Amniotic stem cell (primary cell): ENCODE measurements around the gene GARIN5A.
A peak's percentile ranks its signal among the peaks of the same experiment; 100 is the strongest.
"Not testable (repeated sequence)": the region's sequence is repeated elsewhere in the genome, so short reads cannot be mapped to it uniquely, and the experiment has no call there.

ENCODE experiments used
- DNase-seq: peaks from one replicate; lab custom pipeline; 2025; lab: John Stamatoyannopoulos, UW

Gene GARIN5A

DNA sequence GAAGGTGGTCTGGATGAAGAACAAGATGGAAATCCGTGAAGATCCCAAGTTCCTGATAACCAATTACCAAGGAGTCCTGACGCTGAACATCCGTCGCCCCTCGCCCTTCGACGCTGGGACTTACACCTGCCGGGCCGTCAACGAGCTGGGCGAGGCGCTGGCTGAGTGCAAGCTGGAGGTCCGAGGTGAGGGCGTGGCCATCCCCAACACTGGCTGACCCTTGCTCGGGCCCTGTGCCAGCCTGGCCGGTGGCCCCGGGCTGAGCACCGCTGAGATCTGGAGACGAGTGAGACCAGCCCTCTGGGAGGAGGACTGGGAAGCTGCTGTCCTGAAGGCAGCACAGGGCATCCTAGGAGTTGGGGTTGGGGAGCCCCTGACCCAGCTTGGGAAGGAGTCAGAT lies 12.3 kb downstream of the GARIN5A start:
- no peak for DNase-seq

DNA sequence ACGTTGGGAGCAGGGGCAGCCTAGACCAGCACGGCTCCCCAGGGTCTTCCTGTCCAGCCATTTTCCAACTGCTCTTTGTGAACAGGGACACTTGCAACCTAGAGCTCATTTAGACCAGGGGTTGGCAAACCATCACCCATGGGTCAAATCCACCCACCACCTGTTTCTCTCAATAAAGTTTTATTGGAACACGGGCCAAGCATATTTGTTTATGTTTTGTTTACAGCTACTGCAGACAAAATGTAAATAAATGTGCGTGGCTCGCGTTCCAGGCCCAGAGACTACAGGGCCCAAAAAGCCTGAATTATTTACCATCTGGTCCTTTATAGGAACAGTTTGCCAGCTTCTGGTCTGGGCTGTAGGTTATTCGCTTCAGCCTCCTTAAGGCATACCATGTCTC lies 13.7 kb downstream of the GARIN5A start:
- no peak for DNase-seq

DNA sequence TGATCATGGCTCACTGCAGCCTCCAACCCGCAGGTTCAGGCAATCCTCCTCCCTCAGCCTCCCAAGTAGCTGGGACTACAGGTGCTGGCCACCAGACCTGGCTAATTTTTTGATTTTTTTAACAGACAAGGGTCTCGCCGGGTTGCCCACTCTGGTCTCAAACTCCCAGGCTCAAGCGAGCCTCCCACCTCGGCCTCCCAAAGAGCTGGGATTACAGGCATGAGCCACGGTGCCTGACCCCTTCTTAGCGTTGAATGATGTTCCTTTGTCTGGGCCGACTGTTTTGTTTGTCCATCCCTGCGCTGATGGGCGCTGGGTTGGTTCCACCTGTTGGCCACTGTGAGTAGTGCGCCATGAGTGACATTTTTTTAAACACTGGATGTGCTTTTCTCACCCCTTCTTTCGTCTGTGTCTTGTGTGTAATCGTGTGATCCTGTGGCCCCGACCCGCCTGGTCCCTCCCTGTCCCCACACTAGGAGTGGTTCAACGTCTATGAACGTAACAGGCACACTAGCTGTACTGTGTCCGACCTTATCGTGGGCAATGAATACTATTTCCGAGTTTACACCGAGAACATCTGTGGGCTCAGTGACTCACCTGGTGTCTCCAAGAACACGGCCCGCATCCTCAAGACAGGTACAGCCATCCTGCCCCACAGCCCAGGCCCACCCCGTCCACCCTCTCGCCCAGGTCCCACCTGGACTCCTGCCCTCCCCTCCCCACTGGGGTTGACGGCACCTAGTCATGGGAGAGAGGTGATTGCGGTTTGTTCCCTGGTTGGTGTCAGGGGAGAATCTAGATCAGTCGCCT lies 15.4 kb downstream of the GARIN5A start:
- DNase-seq = peak; percentile 5

DNA sequence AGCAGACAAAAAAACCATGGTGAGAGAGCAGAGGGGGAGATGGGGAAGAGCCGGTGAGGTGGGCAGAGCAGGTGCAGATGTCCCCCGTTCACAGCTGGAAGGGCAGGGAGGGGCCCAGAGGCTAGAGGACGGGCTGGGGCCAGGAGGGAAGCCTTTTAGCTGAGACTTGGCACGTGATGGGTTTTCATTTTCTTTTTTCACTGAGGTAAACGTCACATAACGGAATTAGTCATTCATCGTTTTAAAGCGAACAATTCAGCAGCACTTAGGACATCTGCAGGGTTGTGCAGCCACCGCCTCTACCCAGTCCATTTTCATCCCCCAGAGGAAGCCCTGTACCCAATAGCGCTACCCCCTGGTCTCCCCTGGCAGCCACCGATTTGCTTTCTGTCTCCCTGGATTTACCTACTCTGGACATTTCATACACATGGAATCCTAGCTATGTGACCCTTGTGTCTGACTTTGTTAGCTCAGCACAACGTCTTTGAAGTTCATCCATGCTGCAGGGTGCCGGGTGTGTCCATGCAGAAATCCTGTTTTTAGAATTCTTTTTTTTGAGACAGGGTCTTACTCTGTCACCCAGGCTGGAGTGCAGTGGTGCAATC lies 16.4 kb downstream of the GARIN5A start:
- no peak for DNase-seq

DNA sequence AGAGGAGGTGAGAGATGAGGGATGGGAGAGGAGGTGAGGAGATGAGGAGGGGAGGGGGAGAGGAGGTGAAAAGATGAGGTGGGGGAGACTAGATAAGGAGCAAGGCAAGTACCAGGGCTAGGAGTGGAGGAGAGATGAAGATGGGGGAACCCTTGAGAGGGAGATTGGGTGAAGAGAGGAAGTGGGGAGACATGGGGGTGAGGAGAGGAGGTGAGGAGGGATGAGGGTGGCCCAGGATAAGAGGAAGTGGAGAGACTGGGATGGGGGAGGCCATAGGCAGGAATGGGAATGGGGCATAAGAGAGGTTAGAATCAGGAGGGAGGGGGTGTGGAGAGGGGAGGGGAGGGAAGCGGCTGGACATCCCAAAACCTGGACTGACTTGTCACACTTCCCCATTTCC lies 17.0 kb downstream of the GARIN5A start:
- DNase-seq = no peak

DNA sequence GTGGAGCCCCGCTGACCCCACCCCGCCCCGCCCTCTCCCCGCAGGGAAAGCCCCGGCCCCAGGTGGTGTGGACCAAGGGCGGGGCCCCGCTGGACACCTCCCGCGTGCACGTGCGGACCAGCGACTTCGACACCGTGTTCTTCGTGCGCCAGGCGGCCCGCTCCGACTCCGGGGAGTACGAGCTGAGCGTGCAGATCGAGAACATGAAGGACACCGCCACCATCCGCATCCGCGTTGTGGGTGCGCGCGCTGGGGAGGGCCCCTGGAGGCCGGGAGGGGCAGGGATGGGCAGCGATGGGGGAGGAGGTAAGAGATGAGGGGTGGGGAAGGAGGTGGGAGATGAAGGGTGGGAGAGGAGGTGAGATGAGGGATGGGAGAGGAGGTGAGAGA lies 17.6 kb downstream of the GARIN5A start:
- no peak for DNase-seq

DNA sequence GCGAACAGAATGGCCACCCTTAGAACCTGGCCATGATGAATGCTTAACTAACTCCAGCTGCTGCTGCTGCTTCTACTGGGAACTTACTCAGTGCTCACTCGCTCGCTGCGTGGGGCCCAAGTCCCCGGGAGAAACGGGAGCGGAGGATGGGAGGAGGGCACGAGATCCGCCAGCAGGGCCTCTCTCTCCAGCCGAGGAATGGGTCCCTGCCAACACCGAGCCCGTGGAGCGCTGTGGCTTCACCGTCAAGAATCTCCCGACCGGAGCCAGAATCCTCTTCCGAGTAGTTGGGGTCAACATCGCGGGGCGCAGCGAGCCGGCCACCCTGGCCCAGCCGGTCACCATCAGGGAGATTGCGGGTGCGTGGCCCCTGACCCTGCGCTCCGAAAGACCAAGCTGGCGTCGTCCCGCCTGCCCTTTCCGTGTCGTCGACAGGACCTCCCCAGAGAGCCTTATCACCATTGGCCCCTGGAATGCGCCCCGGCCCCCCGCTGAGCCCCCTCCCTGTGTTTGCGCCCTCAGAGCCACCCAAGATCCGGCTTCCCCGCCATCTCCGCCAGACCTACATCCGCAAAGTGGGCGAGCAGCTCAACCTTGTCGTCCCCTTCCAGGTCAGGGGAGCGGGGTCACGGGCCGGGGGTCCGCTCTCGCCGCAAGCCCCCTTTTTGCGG lies 18.1 kb downstream of the GARIN5A start:
- no peak for DNase-seq

DNA sequence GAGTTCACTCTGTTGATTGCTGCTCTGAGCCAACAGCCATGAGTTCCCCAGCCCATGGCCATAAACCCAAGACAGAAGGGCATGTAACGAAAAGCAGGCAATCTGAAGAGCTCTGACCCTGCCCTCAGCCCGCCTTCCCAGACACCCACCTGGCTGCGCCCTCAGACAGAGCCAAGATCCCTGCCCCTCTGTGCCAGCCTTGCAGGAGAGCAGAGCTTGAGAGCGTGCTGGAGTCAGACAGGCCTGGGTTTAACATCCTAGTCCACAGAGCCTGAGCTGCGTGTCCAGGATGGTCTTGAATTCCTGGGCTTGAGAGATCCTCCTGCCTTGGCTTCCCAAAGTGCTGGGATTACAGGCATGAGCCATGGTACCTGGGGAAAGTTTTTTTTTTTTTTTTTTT lies 19.3 kb downstream of the GARIN5A start:
- no peak for DNase-seq

DNA sequence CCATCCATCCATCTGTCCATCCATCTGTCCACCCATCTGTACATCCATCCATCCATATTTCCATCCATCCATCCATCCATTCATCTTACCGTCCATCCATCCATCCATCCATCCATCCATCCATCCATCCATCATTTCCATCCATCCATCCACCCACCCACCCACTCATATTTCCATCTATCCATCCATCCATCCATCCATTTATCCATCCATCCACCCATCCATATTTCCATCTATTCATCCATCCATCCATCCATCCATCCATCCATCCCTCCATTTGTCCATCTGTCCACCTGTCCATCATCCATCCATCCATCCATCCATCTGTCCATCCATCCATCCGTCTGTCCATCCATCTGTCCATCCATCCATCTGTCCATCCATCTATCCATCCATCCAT lies 20.7 kb downstream of the GARIN5A start:
- DNase-seq = no peak

DNA sequence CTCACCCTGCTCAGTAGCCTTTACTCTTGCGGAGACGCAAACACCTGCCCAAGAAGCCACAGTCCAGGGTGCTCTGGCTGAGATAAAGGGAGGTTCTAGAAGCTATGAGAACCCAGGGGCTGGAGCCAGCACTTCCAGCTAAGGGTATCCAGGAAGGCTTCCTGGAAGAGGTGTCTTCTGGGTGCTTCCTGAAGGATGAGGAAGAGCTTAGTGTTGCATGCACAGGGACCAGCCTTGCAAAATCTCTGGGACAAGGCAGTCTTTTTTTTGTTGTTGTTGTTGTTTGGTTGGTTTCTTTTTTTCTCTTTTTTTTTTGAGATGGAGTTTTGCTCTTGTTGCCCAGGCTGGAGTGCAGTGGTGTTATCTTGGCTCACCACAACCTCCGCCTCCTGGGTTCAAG lies 23.4 kb downstream of the GARIN5A start:
- no peak for DNase-seq

DNA sequence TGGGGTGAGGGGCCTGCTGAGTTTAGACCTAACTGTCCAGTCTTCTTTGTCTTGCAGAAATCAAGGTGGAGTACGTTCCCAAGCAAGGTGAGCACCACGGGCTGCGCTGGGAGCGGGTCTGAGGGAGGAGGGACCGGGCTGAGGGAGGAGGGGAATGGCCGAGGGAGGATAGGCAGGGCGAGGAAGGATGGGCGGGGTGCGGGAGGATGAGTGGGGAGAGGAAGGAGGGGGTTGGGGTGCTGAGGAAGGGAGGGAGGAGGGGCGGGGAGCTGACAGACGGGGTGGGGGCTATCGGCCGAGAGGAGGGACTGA lies 25.5 kb downstream of the GARIN5A start:
- DNase-seq = no peak

DNA sequence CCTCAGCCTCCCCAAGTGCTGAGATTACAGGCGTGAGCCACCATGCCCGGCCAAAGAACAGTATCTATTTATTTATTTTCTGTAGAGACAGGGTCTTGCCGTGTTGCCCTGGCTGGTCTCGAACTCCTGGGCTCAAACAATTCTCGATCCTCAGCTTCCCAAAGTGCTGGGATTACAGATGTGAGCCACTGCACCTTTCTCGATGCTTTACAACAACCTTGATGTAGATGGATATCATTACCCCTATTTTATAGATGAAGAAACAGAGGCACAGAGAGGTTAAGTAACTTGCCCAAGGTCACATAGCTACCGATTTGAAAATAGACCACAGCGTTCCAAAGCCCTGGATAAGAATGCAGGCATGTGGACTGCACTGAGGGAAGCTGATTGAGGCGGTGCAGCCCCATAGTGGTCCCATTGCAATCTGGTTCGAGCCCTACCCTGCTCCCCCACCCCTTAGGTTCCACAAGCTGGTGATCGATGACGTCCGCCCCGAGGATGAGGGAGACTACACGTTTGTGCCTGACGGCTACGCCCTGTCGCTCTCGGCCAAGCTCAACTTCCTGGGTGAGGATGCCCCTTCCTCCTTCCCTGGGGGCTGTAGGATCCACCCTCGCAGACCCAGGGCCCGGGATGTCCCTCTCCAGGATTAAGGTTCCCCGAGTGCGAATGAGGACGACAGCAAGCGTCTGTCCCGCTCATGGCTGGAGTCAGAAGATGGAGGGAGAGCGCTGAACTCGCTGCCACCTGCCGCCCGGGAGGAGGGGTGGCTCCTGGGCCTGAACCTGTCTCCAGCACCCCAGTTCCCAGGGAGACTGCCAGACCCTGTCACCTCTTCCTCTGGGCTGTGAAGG lies 26.1 kb downstream of the GARIN5A start:
- DNase-seq = no peak

DNA sequence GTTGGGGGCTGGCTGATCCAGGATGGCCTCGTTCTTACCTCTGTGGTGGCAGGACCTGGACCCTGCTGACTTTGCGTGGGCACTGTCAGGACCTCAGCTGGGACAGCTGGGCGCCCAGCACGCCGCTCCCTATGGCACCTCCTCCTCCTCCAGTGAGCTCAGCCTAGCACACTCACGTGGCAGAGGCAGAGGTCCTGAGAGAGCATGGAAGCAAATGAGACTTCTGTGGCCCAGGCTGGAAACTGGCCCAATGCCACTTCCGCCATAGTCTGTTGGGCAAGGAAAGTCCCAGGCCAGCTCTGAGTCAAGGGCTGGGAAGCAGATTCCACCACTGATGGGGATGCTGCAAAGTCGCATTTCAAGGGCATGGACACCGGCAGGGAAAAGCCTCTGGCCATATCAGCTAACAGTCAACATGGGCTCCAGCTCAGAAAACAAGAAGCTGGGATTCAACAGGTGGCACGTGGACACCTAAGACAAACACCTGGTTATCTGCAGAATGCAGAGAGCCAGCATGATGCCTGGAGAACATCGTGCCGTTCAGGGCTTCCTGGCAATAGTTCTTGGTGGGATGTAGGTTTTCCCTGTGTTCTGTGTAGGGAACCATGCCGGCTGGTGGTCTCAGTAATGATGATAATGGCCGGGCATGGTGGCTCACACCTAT lies 27.3 kb downstream of the GARIN5A start:
- no peak for DNase-seq

DNA sequence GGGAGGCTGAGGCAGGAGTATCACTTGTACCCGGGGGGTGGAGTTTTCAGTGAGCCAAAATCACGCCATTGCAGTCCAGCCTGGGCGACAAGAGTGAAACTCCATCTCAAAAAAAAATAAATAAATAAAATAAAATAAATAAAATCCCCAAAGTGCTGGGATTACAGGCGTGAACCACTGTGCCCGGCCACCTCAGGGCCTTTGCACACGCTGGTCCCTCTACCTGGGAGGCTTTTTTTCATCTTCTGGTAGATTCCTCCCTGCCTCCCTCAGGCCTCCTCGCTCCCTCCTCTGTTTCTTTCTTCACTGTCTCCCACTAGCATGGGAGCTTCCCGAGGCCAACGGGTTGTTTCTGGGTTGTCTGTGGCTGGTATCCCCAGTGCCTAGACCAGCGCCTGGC lies 28.9 kb downstream of the GARIN5A start:
- no peak for DNase-seq

DNA sequence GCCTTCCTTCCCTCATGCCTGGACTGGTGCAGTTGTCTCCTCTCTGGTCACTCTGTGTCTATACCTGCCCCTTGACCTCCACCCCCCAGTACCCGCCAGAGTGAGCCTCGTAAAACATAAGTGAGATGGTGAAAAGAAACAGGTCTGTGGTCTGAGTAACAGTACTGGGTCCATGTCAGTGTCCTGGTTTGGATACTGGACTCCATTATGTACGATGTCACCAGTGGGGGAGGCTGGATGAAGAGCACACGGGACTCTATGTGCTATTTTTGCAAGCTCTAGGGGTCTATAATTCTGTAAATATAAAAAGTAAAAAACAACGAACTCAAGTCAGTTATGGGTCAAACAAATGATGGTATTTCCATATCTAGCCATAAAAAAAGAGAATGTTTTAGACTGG lies 29.6 kb downstream of the GARIN5A start:
- DNase-seq = no peak

DNA sequence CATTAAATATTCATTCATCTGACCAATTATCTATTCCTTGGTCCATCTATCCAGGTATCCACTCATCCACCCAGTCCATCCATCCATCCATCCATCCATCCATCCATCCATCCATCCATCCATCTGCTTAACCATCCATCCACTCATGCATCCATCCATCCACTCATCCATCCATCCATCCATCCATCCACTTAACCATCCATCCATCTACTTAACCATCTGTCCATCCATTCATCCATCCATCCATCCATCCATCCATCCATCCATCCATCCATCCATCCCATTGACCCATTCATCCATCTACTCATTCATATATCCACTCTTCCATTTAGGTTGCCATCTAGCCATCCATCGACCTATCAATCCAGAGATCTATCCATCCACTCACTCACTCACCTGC lies 32.6 kb downstream of the GARIN5A start:
- DNase-seq = no peak

DNA sequence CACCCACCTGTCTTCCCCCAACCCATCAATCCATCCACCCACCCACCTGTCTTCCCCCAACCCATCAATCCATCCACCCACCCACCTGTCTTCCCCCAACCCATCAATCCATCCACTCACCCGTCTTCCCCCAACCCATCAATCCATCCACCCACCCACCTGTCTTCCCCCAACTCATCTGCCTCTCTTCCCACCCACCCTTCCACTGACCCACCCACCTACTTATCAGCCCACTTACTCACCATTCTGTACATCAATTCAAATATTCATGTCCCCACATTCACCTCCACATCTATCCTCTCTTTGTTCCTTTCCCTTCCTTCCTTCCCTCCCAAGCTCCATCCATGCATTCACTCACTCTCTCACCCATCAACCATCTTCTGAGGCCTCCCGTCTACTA lies 37.5 kb downstream of the GARIN5A start:
- not testable (repeated sequence) for DNase-seq

DNA sequence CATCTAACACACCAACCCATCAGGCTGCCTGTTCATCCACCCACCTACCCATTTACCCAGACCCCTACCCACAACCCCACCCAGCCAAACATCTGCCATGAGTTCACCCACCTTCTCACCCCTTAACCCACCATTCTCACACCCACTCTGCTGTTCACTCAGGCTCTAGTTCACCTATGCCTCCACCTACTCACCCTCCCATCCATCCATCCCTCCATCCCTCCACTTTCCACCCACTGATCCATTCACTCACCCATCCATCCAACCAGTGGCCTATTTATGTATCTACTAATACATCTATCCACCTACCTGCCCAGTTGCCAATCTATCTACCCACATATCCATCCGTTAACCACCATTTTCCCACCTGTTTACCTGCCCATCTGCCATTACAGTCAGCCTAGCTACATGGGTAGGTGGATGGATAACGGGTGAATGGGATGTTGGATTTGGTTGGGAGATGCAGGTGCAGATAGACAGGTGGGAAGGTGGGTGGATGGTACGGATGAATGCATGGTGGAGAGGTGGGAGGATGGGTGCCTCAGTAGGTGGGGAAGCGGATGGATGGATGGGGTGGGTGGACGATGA lies 38.7 kb downstream of the GARIN5A start:
- DNase-seq = no peak

DNA sequence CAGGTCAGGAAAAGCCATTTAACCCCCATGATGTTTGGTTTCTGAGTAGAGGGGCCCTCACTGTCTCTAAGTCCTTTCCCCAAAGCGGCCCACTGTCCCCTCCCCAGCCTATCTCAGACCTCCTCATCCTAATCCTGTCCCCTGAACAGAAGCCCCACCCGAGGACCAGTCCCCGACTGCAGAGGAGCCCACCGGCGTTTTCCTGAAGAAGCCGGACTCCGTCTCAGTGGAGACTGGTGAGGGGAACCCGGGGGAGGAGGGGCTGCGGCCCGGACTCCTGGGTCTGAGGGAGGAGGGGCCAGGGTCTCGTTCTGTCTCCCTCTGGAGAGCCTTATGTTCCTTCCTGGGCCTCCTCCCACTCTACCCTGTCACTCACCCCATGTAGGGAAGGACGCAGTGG lies 41.0 kb downstream of the GARIN5A start:
- DNase-seq = no peak

DNA sequence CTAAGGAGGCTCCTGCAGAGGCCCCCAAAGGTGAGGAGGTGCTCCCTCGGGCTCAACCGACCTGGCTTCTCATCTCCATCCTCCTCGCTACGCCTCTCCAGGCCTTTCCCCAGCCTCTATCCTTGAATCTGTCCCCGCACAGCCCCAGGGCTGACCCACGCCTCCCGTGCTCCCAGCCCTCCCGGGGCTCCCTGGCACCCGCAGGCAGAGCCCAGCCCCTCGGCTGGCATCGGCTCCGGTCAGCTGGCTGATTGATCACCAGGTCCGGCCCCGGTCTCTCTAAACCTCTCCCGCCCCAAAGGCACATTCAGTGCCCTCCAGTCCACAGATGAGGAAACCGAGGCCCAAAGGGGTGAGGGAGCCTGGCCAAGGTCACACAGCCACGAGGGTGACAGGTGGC lies 41.4 kb downstream of the GARIN5A start:
- no peak for DNase-seq

DNA sequence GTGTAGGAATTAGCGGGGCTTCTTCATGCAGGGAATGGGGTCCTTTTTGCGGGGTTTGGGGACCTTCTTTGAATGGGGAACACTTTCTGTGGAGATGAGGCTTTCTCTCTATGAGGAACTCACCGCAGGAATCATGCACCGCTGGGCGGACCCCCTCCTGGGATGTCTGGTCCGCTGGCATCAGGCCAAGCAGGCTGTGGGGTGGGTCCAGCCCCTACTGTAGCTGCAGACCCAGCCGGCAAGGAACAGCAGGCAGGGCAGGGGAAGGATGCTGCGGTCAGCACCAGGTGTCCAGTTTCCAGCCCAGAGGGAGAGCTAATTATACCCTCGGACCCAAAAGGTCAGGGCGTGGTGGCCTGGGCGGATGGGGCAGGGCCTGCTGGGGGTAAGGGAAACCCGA lies 42.1 kb downstream of the GARIN5A start:
- no peak for DNase-seq
